ENCODE measurements around the gene NPPB. TPM values are rescaled to one million over a fixed set of nuclear protein-coding genes. Genes with fewer than 3 reads are reported as not detected.

The NPPB gene
- polyA plus RNA-seq, 1 experiment: 0.38 TPM

DNA sequence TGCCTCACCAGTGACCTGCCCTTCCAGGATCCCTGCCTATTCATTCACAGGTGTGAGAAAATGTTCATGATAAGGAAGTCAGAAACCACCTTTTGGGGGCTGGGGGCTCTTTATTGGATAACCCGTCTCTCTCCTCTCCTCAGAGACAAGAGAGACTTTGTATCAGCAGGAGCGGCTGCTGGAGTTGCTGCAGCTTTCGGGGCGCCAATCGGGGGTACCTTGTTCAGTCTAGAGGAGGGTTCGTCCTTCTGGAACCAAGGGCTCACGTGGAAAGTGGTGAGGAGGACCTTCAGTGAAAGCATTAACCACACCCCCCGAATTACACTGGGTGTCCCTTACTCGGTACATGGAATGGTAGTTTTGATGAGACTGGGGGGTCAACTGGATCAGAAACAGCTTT is 31.8 kb downstream of the NPPB start:
- Histone ChIP-seq H3K36me3 (ENCODE audit: control insufficient read depth, insufficient read depth, low read length) (peaks cover 31% of the 10 kb centered on the region), H3K27me3 (ENCODE audit: control insufficient read depth, insufficient read depth, low read length) (no peaks in the 10 kb centered on the region), H3K4me3 (ENCODE audit: low read depth, low read length) (no peak overlapping the region)
- POLR2A ChIA-PET: no interaction called here
- TF ChIP-seq, protein P1, sequence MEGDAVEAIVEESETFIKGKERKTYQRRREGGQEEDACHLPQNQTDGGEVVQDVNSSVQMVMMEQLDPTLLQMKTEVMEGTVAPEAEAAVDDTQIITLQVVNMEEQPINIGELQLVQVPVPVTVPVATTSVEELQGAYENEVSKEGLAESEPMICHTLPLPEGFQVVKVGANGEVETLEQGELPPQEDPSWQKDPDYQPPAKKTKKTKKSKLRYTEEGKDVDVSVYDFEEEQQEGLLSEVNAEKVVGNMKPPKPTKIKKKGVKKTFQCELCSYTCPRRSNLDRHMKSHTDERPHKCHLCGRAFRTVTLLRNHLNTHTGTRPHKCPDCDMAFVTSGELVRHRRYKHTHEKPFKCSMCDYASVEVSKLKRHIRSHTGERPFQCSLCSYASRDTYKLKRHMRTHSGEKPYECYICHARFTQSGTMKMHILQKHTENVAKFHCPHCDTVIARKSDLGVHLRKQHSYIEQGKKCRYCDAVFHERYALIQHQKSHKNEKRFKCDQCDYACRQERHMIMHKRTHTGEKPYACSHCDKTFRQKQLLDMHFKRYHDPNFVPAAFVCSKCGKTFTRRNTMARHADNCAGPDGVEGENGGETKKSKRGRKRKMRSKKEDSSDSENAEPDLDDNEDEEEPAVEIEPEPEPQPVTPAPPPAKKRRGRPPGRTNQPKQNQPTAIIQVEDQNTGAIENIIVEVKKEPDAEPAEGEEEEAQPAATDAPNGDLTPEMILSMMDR (IDR thresholded peaks at IDR 0.05; ENCODE audit: insufficient read depth, low read depth, low read length): no peak
- DNase-seq (ENCODE audit: low read depth): no peak
- CTCF ChIA-PET: interaction anchor here (0.7 to 3.3 kb wide), 2 partner anchors 8 to 11 kb away, joined by 4 to 13 read pairs; no protein-coding TSS in a partner anchor

DNA sequence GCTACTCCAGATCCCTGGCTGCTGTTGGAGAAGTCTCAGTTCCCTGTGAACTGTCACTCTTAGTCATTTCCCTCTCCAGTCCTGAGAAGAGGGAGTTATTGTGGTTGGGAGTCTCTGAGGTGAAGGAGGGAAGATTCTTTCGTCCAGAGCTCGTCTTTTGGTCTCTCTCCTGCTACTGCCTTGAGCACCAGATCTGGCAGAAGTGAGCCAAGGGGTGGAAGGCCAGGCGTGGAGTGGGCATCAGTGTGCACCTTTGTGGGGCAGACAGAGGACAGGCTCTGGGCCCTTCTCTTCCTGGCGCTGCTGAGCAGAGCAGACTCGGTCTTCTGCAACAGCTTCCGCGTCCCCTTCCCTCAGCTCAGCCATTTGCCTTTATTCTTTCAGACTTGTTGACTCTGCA is 33.6 kb downstream of the NPPB start:
- no peak for DNase-seq (ENCODE audit: low read depth)
- Histone ChIP-seq H3K27me3 (ENCODE audit: control insufficient read depth, insufficient read depth, low read length) (no peaks in the 10 kb centered on the region), H3K36me3 (ENCODE audit: control insufficient read depth, insufficient read depth, low read length) (peaks cover 31% of the 10 kb centered on the region), H3K4me3 (ENCODE audit: low read depth, low read length) (no peak overlapping the region)
- ChIA-PET POLR2A (no interaction called here), CTCF (interaction anchor here (0.9 to 2.4 kb wide), 2 partner anchors 13 to 26 kb away, joined by 3 to 8 read pairs; no protein-coding TSS in a partner anchor)
- TF ChIP-seq, protein P1 (IDR thresholded peaks at IDR 0.05; ENCODE audit: insufficient read depth, low read depth, low read length): no peak

DNA sequence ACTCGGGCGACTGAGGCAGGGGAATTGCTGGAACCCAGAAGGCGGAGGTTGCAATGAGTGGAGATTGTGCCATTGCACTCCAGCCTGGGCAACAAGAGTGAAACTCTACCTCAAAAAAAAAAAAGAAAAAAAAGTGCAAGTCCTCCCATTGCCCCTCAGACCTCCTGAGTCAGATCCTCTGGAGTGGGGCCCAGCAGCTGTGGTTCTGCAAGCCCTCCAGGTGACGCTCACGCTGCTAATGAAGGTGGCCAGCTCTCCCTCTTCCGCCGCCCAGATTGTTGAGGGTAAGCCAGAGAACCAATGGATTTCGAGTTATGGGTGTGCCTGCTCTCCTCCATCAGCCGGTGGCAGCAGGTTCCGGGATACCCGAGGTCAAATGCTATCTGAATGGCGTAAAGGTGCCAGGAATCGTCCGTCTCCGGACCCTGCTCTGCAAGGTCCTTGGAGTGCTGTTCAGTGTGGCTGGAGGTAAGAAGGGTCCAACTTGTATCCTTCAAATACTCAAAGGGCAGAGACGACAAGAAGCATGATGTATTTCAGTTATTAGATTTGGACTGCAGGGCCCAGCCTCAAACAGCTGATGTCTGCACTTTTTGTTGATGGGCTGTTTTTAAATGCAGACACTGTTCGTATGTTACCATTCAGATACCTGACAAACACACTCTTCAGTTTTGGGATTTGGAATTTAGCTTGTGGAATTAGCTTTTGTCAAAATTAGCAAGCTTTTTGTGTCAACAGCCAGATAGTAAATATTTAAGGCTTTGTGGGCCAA is 35.2 kb downstream of the NPPB start:
- Histone ChIP-seq H3K27me3 (ENCODE audit: control insufficient read depth, insufficient read depth, low read length) (no peaks in the 10 kb centered on the region), H3K36me3 (ENCODE audit: control insufficient read depth, insufficient read depth, low read length) (peaks cover 20% of the 10 kb centered on the region), H3K4me3 (ENCODE audit: low read depth, low read length) (no peak overlapping the region)
- no peak for DNase-seq (ENCODE audit: low read depth)
- TF ChIP-seq, protein P1 (IDR thresholded peaks at IDR 0.05; ENCODE audit: insufficient read depth, low read depth, low read length): no peak
- POLR2A ChIA-PET: no interaction called here
- CTCF ChIA-PET: interaction anchor here (1.1 to 2.4 kb wide), 3 partner anchors 15 to 70 kb away, joined by 3 to 8 read pairs (median 3); no protein-coding TSS in a partner anchor

DNA sequence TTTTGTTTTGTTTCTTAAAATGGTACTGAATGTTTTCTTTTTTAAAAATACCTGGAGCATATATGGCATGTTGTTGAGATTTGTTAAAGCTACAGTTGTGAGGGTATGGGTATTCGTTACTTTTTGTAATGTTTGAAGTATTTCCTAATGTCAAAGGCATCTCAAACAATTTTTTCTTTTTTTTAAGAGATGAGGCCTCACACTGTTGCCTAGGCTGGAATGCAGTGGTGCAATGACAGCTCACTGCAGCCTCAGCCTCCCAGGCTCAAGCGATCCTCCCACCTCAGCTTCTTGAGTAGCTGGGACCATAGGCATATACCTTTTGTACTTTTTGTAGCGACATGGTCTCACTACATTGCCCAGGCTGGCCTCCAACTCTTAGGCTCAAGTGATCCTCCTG is 36.7 kb downstream of the NPPB start:
- no peaks in the 10 kb centered on the region for H3K27me3 ChIP-seq (ENCODE audit: control insufficient read depth, insufficient read depth, low read length)
- TF ChIP-seq, protein P1 (IDR thresholded peaks at IDR 0.05; ENCODE audit: insufficient read depth, low read depth, low read length): no peak
- no peak for DNase-seq (ENCODE audit: low read depth)
- ChIA-PET POLR2A (interaction anchor here (0.9 kb wide), 1 partner anchor 15 kb away, joined by 12 read pairs; no protein-coding TSS in a partner anchor), CTCF (interaction anchor here (0.7 to 0.9 kb wide), 2 partner anchors 15 to 16 kb away, joined by 3 read pairs; no protein-coding TSS in a partner anchor)
- H3K36me3 ChIP-seq (ENCODE audit: control insufficient read depth, insufficient read depth, low read length): peaks cover 16% of the 10 kb centered on the region
- H3K4me3 ChIP-seq (ENCODE audit: low read depth, low read length): no peak overlapping the region

DNA sequence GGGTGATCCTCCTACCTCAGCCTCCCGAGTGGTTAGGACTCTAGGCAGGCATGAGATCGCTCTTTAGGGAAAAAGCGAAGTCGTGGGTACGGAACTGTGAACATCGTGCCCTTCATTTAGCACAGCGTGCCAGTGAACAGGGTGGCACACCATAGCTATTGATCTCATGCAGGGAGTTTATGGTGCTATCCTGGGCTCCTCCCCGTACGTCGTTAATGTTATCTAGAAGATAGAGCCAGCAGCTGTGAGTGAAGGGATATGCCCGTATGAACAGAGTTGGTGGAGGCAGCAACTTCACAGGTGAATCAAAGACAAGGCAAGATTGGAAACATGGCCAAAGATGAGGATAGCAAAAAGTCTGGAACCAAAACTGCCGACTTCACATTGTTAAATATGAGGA is 41.6 kb downstream of the NPPB start:
- POLR2A ChIA-PET: no interaction called here
- Histone ChIP-seq H3K27me3 (ENCODE audit: control insufficient read depth, insufficient read depth, low read length) (no peaks in the 10 kb centered on the region), H3K36me3 (ENCODE audit: control insufficient read depth, insufficient read depth, low read length) (peaks cover 13% of the 10 kb centered on the region), H3K4me3 (ENCODE audit: low read depth, low read length) (no peak overlapping the region)
- TF ChIP-seq, protein P1 (IDR thresholded peaks at IDR 0.05; ENCODE audit: insufficient read depth, low read depth, low read length): no peak
- DNase-seq (ENCODE audit: low read depth): no peak
- CTCF ChIA-PET: no interaction called here

All from BJ (cell line).